IPS-20b (cell line): ENCODE results near the gene FCRL5.
"Not testable (repeated sequence)": the region's sequence is repeated elsewhere in the genome, so short reads cannot be mapped to it uniquely, and the experiment has no call there.

ENCODE experiments used
- H3K27ac ChIP-seq: one replicate; pipeline ENCODE4 v1.5.1; 2013; ENCODE audit warnings: low read length
- H3K27me3 ChIP-seq: 2 replicates; pipeline ENCODE4 v1.6.1; 2013; ENCODE audit warnings: mild to moderate bottlenecking, low read length, inconsistent platforms; ENCODE audit not compliant: insufficient read depth
- H3K36me3 ChIP-seq: 2 replicates; pipeline ENCODE4 v1.6.1; 2013; ENCODE audit warnings: low read depth, mild to moderate bottlenecking, inconsistent platforms, low read length, moderate library complexity; ENCODE audit not compliant: insufficient read depth
- H3K4me1 ChIP-seq: 2 replicates; pipeline ENCODE4 v1.6.1; 2013; ENCODE audit warnings: mild to moderate bottlenecking, control low read depth, inconsistent platforms, low read length, moderate library complexity; ENCODE audit not compliant: insufficient read depth
- H3K4me3 ChIP-seq: 2 replicates; pipeline ENCODE4 v1.5.1; 2013; ENCODE audit warnings: mild to moderate bottlenecking, low read length, inconsistent platforms
- H3K9ac ChIP-seq: 2 replicates; pipeline ENCODE4 v1.6.1; 2013; ENCODE audit warnings: low read depth, mild to moderate bottlenecking, inconsistent platforms, low read length, moderate library complexity
- H3K9me3 ChIP-seq: 2 replicates; pipeline ENCODE4 v1.6.1; 2013; ENCODE audit warnings: mild to moderate bottlenecking, low read depth, low read length, inconsistent platforms; ENCODE audit not compliant: insufficient read depth

Gene FCRL5

DNA sequence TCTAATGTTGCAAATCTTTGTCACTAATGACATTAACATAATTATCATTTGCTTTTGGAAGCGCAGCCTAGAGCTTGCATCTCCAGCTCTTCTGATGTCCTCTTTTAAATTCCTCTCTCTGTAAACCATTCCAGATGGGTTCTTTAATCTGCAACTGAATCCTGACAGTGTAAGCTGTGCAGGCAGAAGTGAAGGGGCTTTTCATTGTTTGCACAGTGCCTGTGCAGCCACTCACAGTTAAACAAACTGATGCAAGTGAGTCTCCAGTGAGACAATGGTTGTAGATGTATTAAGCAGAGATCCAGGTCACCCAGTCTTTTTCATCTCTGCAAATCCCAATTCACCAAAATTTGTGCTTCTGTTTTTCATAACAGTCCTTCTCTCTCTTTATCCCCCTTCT lies 22.5 kb upstream of the FCRL5 start:
- Histone ChIP-seq H3K9ac (no peak overlapping the region), H3K27ac (no peak overlapping the region), H3K9me3 (no peaks in the 10 kb centered on the region), H3K27me3 (no peaks in the 10 kb centered on the region), H3K4me3 (no peak overlapping the region), H3K36me3 (no peaks in the 10 kb centered on the region), H3K4me1 (no peaks in the 10 kb centered on the region)

DNA sequence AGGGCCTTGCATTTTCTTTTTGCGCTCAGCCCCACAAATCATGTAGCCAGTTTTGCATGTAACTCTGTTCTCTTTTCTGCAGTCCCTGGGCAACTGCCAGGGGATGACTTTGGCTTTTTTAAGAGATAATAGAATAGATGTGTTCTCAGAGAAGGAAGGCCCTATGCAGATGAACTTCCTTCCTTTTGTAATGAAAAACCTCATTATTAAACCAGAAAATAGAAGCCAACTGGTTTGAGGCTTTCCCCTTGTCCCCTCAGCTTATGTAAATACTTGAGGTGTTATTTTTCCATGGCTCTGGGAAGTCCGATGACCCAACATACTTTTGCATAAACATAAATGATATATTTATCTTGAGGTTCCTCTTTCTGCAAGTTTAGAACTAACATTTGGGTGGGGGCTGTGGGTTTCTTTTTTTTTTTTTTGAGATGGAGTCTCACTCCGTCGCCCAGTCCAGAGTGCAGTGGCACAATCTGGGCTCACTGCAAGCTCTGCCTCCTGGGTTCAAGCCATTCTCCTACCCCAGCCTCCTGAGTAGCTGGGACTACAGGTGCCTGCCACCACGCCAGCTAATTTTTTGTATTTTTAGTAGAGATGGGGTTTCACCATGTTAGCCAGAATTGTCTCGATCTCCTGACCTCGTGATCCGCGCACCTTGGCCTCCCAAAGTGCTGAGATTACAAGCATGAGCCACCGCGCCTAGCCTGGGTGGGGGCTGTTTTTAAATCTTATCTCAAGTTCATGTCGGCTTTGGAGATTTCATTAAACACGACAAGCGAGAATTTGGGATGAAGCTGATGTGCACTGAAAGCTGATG lies 14.4 kb upstream of the FCRL5 start:
- Histone ChIP-seq H3K27ac (peak overlapping the region; percentile 40), H3K4me3 (peak overlapping the region; percentile 12; the same call in 1 of the 2 replicates), H3K9ac (no peak overlapping the region; the same call in 1 of the 2 replicates), H3K4me1 (peaks cover 14% of the 10 kb centered on the region; the same call in 1 of the 2 replicates), H3K27me3 (no peaks in the 10 kb centered on the region), H3K36me3 (no peaks in the 10 kb centered on the region), H3K9me3 (no peaks in the 10 kb centered on the region)

DNA sequence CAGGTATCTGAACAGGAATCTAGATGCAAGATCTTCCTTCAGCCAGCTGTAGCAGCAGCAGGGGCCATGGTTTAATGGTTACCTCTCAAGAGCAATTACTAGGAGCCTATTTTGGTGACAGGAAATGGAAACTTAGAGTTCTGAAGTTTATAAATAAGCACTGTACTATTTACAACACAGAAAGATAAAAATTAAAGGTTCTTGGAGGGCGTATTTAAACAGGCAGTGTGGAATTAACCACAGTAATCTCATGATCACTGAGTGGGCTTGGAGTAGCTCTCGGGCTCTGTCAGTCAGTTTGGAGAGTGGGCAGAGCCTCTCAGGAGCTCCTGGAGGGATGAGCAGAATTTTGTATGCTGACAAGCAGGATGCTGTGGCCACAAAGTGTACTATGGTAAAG lies 10.2 kb upstream of the FCRL5 start:
- H3K4me3 ChIP-seq: no peak overlapping the region
- peaks cover 14% of the 10 kb centered on the region; the same call in 1 of the 2 replicates for H3K4me1 ChIP-seq
- H3K27ac ChIP-seq: no peak overlapping the region
- no peaks in the 10 kb centered on the region for H3K36me3 ChIP-seq
- H3K9ac ChIP-seq: no peak overlapping the region
- no peaks in the 10 kb centered on the region for H3K9me3 ChIP-seq
- no peaks in the 10 kb centered on the region for H3K27me3 ChIP-seq

DNA sequence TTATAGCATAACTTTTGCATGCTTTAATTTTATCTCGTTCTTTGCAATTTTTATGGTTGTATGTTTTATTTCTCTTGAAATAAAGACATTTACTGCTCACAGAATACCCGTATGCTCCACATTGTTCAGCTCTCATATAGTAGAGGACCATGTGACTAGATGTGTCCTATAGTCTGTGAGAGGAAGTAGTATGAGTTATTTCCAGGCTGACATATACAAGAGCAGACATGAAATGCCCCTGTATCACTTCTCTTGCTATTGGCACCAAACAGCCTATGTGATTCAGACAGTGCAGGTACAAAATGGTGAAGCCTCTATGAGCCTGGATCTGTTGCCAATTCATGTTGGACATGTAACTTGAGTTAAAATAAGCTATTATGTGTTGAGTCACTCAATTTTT lies 5.8 kb upstream of the FCRL5 start:
- Histone ChIP-seq H3K9ac (no peak overlapping the region), H3K36me3 (no peaks in the 10 kb centered on the region), H3K9me3 (no peaks in the 10 kb centered on the region), H3K27me3 (no peaks in the 10 kb centered on the region), H3K4me1 (0 out of 2 replicates have a peak, but pooled peaks cover 4% of the 10 kb centered on the region), H3K27ac (no peak overlapping the region), H3K4me3 (no peak overlapping the region)

DNA sequence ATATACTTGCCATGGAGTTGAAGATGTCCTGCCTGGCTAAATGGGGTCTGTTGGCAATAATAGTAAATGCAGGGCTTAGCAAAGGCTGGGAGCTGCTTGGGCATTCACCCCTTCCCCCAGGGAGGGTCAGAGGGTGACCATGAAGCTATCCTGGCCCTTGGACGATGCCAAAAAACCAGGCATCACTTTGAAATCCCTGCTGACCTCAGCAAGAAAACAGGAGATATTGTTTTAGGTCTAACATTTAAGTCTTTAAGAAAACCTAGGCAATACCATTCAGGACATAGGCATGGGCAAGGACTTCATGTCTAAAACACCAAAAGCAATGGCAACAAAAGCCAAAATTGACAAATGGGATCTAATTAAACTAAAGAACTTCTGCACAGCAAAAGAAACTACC lies 4.2 kb downstream of the FCRL5 start:
- H3K4me1 ChIP-seq, H3K9me3 ChIP-seq, H3K4me3 ChIP-seq, H3K9ac ChIP-seq, H3K36me3 ChIP-seq, H3K27me3 ChIP-seq, H3K27ac ChIP-seq: not testable (repeated sequence)

DNA sequence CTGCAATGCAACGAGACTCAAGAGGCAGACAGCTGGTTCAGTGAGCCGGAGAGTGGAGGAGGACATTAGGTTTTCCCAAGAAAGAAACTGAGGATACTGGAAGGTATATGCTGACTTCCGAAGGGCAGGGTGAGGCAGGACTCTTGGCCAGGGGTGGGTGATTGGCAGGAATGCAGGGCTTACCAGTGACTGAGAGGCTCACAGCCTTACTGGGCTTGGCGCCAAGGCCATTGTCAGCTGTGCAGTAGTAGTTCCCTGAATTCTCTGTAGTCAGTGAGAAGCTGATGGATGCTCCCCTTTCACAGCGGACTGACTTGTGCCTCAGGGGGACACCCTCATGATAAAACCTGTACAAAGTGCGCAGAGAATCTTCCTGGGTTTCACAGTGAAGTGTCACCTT lies 9.6 kb downstream of the FCRL5 start:
- Histone ChIP-seq H3K4me3 (no peak overlapping the region), H3K4me1 (peaks cover 22% of the 10 kb centered on the region), H3K9me3 (peaks cover 5% of the 10 kb centered on the region; the same call in 1 of the 2 replicates), H3K36me3 (no peaks in the 10 kb centered on the region), H3K27me3 (no peaks in the 10 kb centered on the region), H3K9ac (no peak overlapping the region), H3K27ac (no peak overlapping the region)

DNA sequence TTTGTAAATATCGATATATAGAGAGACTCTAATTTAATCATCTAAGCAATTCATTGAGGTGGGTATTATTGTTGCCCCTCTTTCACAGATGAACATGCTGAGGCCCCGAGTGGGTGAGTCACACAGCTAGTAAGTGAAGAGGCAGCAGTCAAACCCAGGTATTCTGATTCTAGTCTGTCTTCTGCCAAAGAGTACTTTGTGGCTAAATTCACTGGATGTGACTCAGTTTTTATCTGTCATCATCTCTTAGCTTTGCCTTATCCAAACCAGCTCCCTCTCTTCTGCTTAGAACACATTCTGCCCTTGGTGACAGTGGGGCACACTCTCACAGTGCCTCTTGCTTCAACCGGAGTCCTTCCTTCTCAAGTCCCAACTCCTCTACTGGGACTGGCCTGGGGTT lies 11.5 kb downstream of the FCRL5 start:
- Histone ChIP-seq H3K36me3 (no peaks in the 10 kb centered on the region), H3K4me1 (peaks cover 22% of the 10 kb centered on the region), H3K4me3 (no peak overlapping the region), H3K9ac (no peak overlapping the region), H3K27me3 (no peaks in the 10 kb centered on the region), H3K27ac (no peak overlapping the region), H3K9me3 (peaks cover 12% of the 10 kb centered on the region; the same call in 1 of the 2 replicates)

DNA sequence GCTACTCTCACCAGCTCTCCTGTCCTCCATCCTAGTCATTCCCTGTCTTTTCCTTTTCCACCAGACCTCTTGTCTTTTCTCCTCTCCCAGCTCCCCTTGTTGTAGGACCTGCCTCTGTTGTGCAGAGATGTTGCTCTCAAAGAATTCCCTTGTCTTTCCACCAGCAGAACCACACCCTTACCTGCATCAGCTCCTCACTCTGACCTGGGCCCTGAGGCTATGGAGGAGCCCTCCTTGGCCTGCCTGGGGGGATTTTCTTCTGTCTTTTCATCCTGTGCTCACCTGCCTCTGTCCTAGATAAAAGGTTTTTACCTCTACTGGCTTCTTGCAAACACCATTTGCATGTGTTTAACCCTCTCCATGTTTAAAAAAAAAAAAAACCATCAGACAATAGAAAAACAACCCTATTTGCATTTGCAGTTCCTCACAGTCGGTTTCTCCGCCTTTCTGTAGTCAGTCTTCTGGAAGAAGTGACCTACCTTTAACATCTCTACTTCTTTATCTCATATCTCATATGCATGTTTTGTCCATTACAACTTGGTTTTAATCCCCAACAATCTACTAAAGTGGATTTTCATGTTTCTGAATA lies 12.1 kb downstream of the FCRL5 start:
- Histone ChIP-seq H3K4me1 (peaks cover 22% of the 10 kb centered on the region), H3K4me3 (peak overlapping the region; percentile 19), H3K27ac (no peak overlapping the region), H3K36me3 (no peaks in the 10 kb centered on the region), H3K9me3 (peaks cover 12% of the 10 kb centered on the region; the same call in 1 of the 2 replicates), H3K9ac (no peak overlapping the region; the same call in 1 of the 2 replicates), H3K27me3 (no peaks in the 10 kb centered on the region)

DNA sequence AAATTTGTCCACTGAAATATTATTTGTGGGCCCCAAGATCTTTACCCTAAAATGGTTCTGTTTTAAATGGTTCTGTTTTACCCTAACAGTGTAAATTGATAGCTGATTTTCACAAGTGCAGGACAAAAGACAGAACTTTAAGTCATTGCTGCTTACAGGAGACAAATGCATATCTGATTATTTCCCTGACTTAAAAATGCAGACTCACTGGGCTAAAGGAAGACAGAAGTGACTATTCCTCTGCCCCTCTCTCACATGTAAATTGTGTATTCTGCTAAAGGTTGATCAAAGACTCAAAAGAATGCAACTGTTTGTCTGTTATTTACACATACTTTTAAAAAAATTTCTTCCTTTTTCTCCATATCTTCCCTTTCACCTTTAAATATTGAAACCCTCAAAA lies 12.7 kb downstream of the FCRL5 start:
- H3K9ac ChIP-seq: peak overlapping the region; percentile 28; the same call in 1 of the 2 replicates
- H3K9me3 ChIP-seq: peaks cover 12% of the 10 kb centered on the region; the same call in 1 of the 2 replicates
- no peaks in the 10 kb centered on the region for H3K36me3 ChIP-seq
- H3K4me3 ChIP-seq: peak overlapping the region; percentile 19; the same call in 1 of the 2 replicates
- no peak overlapping the region for H3K27ac ChIP-seq
- H3K27me3 ChIP-seq: no peaks in the 10 kb centered on the region
- H3K4me1 ChIP-seq: peaks cover 19% of the 10 kb centered on the region

DNA sequence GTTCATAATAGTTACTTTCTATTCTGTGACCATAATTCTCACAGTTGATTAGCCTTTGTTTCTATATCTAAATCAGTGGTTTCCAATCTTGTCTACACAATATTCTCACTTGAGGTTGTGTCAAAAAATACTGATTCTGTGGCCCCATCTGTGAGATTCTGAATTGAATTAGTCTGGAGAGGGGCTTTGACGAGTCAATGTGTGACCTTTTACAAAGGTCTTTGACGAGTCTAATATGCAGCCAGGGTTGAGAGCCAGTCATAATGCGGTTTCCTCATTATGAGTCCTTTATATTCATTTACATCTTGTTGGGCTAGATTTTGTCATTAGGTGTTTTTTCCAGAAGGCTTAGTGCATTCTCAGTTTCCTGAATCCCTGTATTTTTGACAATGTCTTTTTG lies 19.7 kb downstream of the FCRL5 start:
- Histone ChIP-seq H3K4me3 (no peak overlapping the region), H3K4me1 (no peaks in the 10 kb centered on the region)

DNA sequence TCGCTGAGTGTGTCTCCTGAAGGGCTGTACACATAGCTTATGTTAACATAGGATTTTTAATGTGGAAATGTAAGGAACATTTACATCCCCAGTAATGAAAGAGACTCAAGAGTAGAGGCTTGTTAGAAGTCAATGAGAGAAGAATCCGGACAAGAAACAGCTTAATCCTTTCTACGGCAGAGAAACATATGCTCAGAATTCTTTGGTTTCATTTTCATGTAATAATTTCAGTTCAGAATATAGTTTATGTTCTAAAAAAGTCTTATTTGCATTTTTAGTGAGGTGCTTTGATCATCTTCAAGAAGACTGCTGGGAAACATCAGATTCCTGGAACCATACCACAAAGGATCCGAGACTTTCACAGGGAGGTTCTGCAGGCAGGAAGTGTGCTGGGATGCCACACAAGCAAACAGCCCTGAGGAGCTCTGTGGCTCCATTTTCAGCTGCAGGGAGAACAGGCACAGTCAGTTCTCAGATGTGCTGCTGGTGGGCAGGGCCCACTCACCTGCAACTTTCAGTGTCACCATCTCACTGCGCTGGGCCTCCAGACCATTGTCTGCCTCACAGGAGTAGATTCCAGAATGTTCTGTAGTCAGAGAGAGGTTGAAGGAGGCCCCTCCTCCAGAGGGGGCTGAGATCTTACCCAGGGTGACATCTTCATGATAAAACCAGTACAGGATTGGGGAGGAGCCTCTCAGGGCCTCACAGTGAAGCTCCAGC lies 28.4 kb downstream of the FCRL5 start:
- no peaks in the 10 kb centered on the region for H3K9me3 ChIP-seq
- no peaks in the 10 kb centered on the region for H3K36me3 ChIP-seq
- H3K27ac ChIP-seq: no peak overlapping the region
- no peaks in the 10 kb centered on the region for H3K27me3 ChIP-seq
- no peak overlapping the region for H3K9ac ChIP-seq
- no peak overlapping the region for H3K4me3 ChIP-seq
- H3K4me1 ChIP-seq: no peaks in the 10 kb centered on the region

More for the DNA sequence above, 19.7 kb downstream of the FCRL5 start:
- Histone ChIP-seq H3K9me3 (peaks cover 6% of the 10 kb centered on the region; the same call in 1 of the 2 replicates), H3K9ac (no peak overlapping the region), H3K27ac (no peak overlapping the region), H3K27me3 (no peaks in the 10 kb centered on the region), H3K36me3 (no peaks in the 10 kb centered on the region)
